Activated CD4-positive, CD25-positive, alpha-beta regulatory T cell treated with anti-CD3 and anti-CD28 coated beads, Interleukin-2, amount 50 U/mL, for 24 hours (primary cell): ENCODE measurements around the gene MTO1.
"Not testable (repeated sequence)": the region's sequence is repeated elsewhere in the genome, so short reads cannot be mapped to it uniquely, and the experiment has no call there.

ENCODE experiments used
- ATAC-seq, 2 donors: fragments of 150-1000 bp; cut with Tn5 transposase; one replicate each; pipeline ENCODE4 v1.10.0; 2021; ENCODE audit warnings: mild to moderate bottlenecking in 1 of 2, moderate library complexity in 1 of 2

MTO1 gene, protein sequence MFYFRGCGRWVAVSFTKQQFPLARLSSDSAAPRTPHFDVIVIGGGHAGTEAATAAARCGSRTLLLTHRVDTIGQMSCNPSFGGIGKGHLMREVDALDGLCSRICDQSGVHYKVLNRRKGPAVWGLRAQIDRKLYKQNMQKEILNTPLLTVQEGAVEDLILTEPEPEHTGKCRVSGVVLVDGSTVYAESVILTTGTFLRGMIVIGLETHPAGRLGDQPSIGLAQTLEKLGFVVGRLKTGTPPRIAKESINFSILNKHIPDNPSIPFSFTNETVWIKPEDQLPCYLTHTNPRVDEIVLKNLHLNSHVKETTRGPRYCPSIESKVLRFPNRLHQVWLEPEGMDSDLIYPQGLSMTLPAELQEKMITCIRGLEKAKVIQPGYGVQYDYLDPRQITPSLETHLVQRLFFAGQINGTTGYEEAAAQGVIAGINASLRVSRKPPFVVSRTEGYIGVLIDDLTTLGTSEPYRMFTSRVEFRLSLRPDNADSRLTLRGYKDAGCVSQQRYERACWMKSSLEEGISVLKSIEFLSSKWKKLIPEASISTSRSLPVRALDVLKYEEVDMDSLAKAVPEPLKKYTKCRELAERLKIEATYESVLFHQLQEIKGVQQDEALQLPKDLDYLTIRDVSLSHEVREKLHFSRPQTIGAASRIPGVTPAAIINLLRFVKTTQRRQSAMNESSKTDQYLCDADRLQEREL

DNA sequence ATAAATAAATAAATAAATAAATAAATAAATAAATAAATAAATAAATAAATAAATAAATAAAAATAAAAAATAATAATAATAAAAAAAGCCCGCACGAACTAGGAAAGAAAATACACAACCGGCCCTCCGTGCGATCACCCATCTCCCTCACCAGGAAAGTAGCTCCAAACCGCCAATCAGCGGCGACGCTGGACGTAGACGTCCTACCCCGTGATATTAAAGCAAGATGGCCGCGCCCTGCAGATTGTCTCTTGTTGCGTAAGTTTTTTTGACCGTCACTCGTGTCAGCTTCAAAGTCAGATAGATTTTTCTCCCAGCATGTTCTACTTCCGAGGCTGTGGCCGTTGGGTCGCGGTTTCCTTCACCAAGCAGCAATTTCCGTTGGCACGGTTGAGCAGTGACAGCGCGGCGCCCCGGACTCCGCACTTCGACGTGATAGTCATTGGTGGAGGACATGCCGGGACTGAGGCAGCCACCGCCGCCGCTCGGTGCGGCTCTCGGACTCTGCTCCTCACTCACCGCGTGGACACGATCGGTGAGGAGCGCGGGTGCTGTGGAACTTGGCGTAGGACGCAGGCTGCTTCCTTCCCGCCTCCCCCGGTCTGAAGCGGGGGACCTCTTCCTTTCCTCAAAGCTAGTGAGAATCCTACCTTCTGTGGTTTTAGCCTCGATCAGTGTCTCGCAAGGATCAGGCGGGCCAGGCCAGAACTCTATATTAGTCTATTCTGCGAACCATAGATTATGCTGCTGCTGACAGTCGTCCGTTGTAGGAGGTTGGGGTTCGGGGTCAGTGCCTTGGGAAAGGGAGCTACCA lies at the start of gene MTO1:
TSS of gene MTO1 (plus strand) at position 201 of the 814 bp plus-strand sequence. CDS start at position 319, 118 bp downstream.
- ATAC-seq, result peak; percentile 96

DNA sequence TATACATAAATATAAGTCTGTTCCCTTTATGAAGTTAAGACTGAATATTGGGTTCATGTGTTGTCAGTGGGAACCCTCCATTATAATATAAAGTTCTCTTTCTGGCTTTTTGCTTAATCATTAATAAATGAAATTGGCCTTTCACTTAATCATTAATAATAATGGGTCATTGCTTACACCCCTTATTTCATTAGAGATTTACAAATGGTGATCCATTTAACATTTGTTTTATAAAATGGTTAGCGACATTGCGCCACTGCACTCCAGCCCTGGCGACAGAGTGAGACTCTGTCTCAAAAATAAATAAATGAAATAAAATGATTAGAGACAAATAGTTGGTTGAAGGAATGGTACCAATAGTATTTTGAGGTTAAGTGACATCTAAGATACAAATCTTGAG lies 48.4 kb upstream of the MTO1 start:
- no peak for ATAC-seq

DNA sequence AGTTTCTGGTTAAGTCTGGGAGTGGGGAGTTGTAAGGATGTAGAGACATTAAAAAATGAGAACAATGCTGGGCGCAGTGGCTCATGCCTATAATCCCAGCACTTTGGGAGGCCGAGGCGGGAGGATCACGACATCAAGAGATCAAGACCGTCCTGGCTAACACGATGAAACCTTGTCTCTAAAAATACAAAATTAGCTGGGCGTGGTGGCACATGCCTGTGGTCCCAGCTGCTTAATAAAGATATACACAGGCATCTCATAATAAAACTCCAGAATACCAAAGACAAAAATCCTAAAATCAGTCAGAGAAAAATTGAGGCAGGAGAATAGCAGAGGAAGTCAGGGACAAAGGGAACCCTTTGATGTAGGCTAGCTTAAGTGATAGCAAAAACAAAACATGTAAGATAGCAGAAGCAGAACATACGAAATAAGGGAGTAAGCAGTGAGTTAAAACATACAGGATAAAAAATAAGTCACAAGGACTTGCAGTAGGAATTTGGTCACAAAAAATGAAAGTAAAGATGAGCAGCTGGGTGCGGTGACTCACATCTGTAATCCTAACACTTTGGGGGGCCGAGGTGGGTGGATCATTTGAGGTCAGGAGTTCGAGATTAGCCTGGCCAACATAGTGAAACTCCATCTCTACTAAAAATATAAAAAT lies 43.3 kb upstream of the MTO1 start:
- ATAC-seq, result no peak

DNA sequence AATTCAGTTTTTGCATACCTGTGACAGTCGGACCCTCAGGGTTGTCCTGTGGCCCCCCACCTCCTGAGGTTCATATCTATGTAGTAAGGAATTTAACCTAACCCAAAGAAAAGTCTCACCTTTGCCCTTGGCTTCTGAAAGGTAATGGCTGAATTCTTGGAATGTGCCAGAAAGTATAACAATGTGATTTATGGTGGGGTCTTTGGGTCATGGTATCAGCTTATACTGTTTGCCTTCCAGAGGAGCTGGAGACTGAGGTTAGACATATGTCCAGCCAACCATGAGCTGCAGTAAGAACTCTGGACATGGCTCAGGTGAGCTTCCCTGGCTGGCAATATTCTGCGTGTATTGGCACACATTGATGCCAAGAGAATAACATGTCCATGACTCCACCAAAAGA lies 40.0 kb upstream of the MTO1 start:
- ATAC-seq, result no peak

DNA sequence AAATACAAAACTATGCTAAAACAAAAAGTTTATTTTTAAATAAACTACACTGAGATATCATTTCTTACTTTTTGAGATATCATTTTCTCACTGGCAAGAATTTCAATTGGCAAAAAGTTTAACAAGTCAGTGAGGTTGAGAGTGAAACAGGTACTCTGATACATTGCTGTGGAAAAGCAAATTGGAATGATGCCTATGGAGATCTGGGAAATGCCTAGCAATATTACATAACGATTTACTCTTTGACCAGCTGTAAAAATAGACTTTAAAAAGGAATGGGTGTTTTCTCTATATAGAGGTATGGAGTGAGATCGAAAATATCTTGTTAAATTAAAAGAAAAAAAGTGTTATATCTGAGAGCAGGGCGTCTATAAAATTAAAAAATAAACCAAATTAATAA lies 26.3 kb upstream of the MTO1 start:
- no peak for ATAC-seq

DNA sequence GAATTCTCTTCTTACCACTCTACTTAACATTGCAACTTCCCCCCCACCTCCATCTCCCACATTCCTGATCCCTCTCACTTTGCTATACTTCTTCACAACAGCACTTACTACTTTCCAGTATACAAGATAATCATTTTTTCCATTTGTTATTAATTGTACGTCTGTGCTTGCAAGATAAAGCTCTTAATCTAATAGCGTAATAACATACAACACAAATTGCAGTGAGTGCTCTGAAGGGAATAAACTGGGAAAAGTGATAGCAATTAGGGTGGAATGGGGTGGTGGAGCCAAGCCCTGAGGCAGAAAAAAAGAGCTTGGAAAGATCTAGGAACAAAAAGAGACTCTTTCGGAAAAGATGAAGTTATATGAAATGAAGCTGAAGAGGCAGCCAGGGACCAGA lies 18.0 kb upstream of the MTO1 start:
- no peak for ATAC-seq

DNA sequence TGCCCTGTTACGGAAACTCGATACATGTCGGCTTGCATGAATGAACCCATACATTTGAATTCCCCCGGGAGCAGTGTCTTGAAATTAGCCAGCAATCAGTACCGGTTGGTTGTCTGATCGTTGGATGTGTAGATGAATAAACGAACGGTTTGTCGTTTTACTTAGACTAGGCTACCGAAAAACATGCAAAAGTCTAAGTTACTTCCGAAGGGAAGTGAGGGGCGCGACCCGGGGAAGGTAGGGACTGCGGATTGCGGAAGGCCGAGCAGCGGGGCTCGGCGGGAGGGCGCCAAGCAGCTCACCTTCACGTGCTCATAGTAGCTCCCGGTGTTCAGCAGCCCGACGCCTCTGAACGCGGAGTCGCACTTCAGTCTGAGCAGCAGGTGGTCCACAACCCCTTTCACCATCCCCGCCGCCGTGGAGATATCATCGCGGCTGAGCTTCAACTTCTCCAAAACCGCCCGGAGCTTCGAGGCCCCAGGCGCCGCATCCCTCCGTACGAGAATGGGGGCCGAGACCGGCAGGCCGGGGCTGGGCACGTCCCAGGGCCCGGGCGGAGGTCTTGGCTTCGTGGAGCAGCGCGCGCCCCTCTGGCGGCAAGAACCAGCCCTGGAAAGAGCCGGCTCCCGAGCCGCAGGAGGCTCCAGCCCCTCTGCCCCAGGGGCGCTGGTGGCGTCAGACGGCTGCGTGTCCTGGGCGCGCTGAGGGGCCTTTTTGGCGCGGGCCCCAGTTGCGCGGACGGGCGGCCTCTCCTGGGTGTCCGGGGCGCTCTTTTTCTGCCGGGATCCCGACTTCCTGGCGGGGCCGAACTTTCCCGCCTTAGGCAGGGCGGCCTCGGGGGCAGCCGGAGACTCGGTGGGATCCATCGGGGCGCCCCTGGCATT lies 10.1 kb upstream of the MTO1 start:
- peak; percentile 54 to 63 for ATAC-seq

DNA sequence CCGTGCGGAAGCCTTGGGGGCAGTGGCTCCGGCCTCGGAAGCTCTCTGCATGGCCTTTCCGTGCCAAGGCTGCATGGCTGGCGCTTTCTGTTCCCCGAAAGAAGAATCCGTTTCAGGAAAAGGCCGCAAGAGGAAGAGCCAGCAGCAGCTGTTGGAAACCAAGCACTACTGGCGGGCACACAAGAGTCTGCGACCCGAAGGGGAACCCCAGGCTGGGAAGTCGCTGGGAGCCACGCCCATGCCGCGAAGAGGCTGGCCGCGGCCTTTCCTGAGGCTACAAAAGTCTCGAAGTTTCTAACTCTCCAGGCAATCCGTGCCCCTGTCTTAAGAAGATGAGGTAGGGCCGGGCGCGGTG lies 9.5 kb upstream of the MTO1 start, which contains the start of gene CGAS:
TSS of gene CGAS (minus strand) at position 191 of the 355 bp plus-strand sequence. CDS start at position 75, 116 bp downstream.
- ATAC-seq, result peak; percentile 71 to 72

DNA sequence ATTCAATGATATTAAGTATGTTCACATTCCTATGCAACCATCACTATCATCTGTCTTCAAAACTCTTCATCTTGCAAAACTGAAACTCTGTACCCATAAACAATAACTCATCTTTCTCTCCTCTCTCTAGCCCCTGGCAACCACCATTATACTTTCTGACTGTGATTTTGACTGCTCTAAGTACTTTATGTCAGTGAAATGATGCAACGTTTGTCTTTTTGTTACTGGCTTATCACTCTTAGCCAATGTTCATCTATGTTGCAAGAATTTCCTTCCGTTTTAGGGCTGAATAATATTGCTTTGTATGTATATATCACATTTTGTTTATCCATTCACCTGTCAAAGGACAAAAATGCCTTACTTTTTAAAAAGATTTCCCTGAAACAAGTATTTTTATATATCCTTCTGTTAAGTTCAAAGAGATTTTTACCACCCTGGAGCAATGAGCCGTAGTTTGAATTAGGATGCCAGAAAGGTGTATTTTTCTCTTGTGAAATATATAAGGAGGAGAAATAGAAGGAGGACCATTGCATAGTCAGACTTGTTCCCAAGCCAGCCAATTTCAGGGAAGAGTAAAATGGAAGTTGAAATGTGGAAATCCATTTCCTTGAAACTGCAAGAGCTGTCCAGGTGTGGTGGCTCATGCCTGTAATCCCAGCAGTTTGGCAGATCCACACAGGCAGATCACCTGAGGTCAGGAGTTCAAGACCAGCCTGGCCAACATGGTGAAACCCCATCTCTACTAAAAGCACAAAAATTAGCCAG lies 5.5 kb upstream of the MTO1 start:
- peak; percentile 41 to 67 for ATAC-seq

DNA sequence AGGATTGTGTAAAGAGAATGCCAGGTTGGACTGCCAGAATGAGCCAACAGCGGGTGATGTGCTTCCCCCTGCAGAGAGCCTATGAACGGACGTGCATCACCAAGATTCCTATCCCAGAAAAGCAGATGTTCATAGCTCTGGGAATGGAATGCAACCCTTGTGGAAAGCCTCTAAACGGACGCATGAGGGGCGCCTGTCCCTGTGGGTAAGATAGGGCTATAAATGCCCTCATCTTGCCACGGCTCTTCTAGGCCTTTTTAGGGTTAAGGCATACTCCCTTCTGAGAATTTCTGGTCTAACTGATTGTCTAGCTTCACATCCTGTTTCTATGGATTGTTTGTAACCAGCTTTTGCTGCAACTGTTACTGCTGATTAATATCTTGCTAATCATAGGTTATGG lies 2.1 kb upstream of the MTO1 start:
- not testable (repeated sequence) for ATAC-seq

DNA sequence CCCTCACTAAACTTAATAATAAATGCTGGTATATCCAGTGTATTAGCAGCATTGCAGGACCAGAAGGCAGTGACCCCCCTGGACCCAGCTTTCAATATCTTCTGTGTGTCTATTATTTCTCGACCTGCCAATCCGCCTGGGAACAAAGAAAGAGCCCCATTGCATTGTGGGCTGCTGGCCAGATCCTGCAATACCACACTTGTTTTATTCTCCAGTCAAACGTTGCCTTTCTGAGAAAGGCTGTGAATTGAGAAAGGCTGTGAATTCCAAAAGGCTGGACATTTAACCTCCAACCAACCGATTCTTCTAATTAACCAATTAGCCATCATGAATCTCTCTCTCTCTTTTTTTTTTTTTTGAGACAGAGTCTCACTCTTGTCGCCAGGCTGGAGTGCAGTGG lies 1.5 kb upstream of the MTO1 start:
- no peak for ATAC-seq

DNA sequence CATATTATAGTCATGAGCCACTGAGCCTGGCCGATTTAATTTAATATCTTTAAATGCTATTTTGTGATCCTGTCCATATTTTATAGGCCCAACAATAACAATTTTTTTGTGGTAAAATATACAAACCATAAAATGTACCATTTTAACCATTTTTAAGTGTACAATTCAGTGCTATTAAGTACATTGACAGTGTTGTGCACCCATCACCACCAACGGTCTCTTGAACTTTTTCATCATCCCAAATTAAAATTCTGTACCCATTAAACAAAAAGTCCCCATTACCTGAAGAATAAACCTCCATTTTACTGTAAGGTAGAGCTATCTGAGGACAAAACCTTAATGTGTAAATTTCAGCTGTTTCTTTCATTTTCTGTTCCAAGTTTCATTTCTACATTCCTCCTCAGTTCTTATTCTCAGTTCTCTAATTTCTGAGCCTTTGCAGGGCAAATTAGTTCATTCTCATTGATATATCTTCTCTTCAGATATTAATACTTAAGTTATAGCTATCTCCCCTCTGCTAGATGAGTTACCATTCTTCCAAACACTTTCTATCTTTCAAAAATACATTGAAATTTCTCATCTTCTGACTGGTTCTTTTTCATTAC lies 10.3 kb downstream of the MTO1 start:
- ATAC-seq, result peak; percentile 75 to 78

DNA sequence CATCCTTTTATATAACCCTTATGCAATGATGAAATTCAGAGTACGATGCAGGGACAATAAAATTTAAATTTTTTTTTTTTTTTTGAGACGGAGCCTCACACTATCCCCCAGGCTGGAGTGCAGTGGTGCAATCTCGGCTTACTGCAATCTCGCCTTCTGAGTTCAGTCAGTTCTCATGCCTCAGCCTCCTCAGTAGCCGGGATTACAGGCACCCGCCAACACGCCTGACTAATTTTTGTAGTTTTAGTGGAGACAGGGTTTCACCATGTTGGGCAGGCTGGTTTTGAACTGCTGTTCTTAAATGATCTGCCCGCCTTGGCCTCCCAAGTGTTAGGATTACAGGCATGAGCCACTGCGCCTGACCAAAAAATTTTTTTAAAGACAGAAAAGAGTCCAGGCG lies 15.2 kb downstream of the MTO1 start:
- no peak for ATAC-seq

DNA sequence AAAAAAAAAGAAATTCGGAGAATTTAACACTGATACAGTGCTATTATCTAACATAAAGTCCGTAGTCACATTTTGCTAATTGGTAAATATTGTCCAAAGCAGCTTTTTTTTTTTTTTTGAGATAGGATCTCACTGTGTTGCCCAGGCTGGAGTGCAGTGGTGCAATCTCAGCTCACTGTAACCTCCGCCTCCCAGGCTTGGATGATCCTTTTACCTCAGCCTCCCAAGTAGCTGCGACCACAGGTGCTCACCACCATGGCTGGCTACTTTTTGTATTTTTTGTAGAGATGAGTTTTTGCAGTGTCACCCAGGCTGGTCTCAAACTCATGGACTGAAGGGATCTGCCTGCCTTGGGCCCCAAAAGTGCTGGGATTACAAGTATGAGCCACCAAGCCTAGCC lies 15.9 kb downstream of the MTO1 start:
- ATAC-seq, result no peak

DNA sequence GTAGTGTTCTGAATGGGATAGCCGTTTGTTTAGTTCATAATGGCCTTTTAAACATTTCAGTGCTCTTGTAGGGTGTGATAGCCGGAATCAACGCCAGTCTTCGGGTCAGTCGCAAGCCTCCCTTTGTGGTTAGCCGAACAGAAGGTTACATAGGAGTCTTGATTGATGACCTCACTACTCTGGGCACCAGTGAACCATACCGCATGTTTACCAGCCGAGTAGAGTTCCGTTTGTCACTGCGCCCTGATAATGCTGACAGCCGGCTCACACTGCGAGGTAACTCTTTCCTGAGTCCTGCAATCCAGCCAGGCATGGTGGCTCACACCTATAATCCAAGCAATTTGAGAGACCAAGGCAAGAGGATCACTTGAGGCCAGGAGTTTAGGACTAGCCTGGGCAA lies 20.4 kb downstream of the MTO1 start:
- ATAC-seq, result no peak

DNA sequence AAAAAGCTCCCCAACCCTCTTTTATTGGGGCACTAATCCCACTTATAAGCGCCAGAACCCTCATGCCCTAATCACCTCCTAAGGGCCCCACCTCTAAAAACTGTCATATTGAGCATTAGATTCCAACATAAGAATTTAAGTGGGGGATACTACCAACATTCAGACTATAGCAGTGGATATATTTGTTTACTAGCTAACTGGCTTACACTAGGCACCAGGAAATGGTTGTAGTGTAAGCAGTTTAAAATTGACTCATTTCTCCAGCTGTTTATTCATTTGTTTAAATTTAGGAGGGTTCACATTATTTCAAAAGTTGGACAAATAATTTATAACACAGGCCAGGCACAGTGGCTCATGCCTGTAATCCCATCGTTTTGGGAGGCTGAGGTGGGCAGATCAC lies 22.9 kb downstream of the MTO1 start:
- no peak for ATAC-seq

DNA sequence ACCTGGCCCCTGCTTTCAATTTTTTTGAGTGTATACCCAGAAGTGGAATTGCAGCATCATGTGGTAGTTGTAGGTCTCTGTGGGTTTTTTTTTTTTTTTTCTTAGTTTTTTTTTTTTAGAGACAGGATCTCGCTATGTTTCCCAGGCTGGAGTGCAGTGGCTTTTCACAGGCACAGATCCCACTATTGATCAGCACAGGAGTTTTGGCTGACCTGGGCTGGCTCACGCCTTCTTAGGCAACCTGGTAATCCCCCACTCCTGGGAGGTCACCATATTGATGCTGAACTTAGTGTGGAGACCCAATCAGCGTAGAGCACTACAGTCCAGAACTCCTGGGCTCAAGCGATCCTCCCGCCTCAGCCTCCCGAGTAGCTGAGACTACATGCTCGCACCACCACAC lies 25.9 kb downstream of the MTO1 start:
- ATAC-seq, result no peak

DNA sequence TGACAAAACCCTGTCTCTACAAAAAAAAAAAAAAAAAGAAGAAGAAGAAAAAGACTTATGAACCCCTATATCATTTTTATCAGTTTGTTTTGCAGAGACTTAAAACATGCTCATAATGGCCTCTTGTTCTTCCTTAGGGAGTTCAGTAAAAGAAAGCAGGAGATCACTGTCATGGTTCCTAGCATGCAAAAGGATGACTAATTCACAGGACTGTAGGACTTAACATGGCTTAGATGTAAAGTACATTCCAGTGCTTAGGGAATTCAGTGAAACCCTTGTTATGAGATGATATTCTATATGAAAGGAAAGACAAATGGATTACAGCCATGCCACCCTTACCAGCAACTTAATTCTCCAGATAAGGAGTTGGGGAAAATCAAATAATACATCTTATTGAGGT lies 29.8 kb downstream of the MTO1 start:
- ATAC-seq, result no peak

DNA sequence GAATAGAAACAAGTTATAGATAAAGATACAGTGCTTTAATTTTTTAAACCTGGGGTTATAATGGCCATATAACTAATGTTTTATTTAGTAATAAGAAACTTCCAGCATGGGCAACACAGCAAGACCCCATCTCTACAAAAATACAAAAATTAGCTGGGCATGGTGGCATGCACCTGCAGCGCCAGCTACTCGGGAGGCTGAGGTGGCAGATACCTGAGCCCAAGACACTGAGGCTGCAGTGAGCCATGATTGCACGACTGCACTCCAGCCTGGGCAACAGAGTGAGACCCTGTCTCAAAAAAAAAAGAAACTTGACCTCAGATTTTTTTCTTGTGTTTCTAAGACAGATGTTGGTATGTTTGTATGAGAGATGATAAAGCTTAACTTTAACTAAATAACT lies 36.4 kb downstream of the MTO1 start:
- no peak for ATAC-seq

DNA sequence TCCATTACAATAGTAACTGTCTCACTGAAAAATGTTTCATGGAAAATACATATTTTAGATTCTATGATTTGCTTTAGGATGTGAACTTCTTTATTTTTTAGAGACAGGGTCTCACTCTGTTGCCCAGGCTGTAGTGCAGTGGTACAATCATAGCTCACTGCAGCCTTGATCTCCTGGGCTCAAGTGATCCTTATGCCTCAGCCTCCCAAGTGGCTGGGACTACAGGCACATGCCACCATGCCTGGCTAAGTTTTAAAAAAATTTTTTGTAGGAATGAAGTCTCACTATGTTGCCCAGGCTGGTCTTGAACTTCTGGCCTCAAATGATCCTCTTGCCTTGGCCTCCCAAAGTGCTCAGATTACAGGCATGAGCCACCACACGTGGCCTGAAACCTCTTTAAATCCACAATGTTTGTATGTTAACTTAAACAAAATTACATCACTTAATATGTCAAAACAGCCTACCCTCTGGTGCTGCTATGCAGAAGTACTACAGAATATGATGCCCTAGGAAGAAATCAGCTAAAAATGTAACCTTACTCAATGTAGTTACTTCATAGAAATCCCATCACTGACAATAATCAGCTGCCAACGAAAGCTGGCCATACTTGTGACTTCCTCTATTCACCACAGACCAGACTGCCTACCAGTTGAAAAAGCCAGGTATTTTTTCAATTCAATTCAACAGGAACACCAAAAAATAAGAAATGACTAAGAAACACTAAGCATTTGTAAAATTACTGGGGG lies 41.7 kb downstream of the MTO1 start:
- ATAC-seq, result no peak
